Measurements from ENCODE around the gene SHISAL1.
A peak's percentile ranks its signal among the peaks of the same experiment; 100 is the strongest.

SHISAL1 gene

DNA sequence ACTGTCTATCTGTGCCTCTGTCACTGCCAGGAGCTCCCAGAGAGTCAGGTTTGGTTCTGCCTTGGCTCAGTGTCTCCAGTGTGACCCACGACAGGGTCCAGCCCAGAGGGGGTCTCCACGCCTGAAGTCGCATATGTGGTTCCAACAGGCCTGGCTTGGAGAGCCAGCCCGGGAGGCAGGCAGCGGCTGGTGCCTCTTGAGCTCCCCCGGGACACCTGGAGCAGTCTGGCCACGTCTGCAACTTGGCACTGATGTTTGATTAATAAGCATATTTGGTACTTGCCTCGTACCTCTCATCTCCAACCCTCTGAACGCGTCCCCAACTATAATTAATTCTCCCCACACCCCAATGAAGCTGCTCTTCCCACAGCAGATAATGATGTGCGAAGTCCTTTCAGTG, 31.7 kb upstream of the SHISAL1 start:
- Histone ChIP-seq H3K27ac (no peak overlapping the region), H3K4me3 (no peak overlapping the region)
- TF ChIP-seq CTCF (IDR thresholded peaks at IDR 0.05): no peak
- DNase-seq (ENCODE audit: low spot score): no peak

DNA sequence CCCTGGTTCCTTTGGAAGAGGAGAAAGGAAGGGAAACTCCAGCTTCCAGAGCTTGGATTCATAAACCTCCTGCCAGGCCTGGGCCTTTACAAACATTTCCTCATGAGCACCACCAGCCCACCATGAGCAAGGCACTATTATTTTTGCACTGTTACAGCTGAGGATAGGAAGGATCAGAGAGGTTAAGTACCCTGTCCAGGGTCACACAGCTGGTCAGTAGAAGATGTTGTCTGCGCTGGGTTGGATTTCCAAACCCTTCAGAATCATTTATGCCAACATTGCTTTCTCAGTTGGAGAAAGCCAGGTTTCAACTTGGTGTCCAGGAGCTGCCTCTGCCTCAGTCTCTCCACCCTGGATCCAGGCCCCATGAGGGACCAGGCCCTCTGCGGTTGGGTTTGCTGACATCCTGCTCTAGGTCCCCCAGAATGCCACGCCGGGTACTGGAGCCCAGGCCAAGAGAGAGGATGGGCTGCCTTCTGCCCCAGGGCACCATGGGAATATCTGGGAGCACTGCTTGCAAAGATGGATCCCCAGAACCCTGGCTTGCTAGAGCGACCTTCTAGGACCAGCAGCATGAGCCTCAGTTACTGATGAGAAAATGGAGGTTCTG, 29.7 kb upstream of the SHISAL1 start:
- TF ChIP-seq CTCF (IDR thresholded peaks at IDR 0.05): no peak
- no peak for DNase-seq (ENCODE audit: low spot score)
- peak overlapping the region; percentile 40 to 73 for H3K27ac ChIP-seq
- H3K4me3 ChIP-seq: no peak overlapping the region

DNA sequence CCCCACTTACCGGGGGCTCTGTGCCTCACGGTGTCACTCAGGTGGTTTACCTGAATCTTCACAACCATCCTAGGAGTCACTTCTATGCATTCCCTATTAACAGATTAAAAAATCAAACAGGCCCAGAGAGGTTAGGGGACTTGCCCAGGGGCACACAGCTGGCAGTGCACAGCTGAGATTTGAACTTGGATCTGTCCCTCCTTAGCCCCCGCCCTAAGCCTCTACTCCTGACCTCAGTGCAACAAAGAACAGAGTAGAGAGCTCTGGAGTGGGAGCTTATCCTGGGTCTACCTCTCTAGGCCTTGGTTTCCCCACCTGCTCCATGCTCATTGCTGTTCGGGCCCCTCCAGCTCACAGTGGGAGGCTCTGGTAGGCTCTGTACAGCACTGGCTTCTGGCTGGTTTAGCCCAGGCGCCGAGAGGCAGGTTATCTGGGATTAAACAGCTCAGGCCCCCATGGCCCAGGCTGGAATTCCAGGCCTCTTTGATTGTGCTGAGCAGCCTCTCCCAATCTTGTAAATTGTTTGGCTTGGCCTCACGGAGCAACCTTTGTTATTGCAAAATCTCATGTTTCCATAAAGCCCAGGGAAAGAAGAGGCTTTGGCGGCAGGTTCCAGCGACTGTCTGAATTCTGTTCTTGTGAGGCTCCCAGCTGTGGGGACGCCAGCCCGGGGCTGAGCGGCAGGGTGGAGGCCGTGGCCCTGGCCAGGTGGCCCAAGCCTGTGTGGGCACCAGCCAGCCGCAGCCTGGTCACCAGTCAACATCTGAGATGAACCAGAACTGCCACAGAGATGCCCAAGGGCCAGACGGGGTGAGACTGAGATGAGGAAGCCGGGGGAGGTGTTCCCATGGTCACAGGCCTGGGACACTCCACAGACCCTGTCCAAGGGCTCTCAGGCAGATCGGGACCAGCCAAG, 28.9 kb upstream of the SHISAL1 start:
- no peak for DNase-seq (ENCODE audit: low spot score)
- Histone ChIP-seq H3K4me3 (no peak overlapping the region), H3K27ac (peak overlapping the region; percentile 40 to 73)
- no peak for TF ChIP-seq CTCF (IDR thresholded peaks at IDR 0.05)

DNA sequence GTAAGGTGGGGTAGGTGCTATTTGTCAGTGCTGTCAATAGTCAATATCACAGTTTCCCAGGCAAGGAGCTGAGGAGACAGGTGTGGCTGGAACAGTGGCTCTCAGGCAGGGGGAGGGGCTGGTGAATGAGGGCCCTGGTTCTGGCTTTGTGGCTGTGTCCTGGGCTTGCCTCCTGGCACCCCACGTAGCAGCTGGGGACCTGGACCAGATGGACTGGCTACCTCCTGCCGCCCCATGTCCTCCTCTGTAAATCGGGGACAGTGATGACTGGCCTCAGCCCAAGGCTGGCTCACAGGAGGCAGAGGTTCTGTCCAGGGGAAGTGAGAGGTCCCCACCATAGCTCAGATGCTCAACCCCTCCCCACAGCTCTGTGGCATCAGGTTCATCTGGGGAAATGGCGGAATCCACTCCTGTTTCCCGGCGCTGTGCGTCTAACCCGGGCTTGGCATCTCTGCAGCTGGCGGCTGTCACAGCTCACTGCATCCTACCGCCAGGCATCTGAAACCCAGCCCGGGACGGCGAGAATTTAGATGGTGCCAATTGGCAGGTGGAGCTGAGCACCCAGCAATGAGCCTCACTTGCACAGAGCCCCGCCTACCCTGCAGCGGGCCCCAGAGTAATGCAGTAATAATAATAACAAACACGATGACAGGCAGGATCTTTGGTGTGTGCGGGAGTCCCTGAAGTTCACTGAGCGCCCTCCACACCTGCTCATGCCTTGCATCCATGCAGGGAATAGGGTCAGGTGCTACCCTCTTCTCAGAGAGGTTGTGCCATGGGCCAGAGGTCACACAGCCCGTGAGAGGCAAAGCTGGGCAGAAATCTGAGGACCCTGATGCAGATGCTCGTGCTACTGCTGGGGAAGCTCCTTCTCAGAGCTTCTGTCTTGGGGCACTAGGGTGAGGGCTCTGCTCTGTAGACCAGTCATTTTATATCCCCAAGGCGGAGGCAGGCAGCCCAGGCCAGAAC, 27.8 kb upstream of the SHISAL1 start:
- Histone ChIP-seq H3K27ac (no peak overlapping the region), H3K4me3 (no peak overlapping the region)
- TF ChIP-seq CTCF (IDR thresholded peaks at IDR 0.05): no peak
- DNase-seq (ENCODE audit: low spot score): no peak

- DNase-seq (ENCODE audit: low spot score): no peak
- no peak overlapping the region for H3K4me3 ChIP-seq
- TF ChIP-seq CTCF (IDR thresholded peaks at IDR 0.05): no peak
- H3K27ac ChIP-seq: no peak overlapping the region
Observed at GRCh38 chr22:44338906-44339305, 26.2 kb upstream of the SHISAL1 start.

DNA sequence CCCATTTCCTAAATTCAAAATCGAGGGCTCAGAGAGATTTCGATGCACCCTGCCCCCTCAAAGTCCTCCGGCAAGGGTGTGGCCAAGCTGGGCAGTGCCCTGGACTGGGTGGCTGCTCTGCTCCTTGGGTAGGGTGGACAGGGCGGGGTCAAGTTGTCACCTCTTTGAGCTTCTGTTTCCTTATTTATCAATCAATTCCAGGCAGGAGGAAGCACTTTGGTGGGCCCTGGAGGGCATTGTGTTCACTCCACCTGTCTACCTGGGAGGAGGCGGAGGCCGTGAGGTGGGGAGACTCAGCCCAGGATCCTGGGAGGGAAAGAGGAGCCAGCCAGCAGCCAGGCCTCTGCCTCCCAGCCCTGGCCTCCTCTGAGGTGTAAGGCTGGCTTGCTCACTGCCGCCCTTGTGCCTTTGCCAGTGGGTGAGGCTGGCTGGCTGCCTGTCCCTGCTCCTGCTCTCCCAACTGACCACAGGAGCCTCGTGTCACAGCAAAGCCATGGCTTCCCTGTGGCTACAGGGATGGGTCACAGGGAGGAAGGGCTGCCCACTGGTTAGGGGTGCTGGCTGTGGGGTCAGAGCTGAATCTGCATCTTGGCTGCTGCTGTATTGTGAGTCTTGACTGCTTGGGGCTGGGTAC, 25.5 kb upstream of the SHISAL1 start:
- DNase-seq (ENCODE audit: low spot score): no peak
- no peak overlapping the region for H3K27ac ChIP-seq
- H3K4me3 ChIP-seq: no peak overlapping the region
- TF ChIP-seq CTCF (IDR thresholded peaks at IDR 0.05): no peak
